Lung (tissue), 13 donors: Measurements from ENCODE around the gene RIPK3. TPM values are rescaled to one million over a fixed set of nuclear protein-coding genes. Genes with fewer than 3 reads are reported as not detected.

Experiments
- ATAC-seq: fragments of 200-7000 bp; cut with Tn5 transposase; one replicate; pipeline ENCODE4 v1.9.1; 2020; ENCODE audit warnings: moderate number of reproducible peaks; ENCODE audit not compliant: insufficient read depth, low FRiP score
- DNase-seq, 3 donors: peaks; one replicate each; pipeline ENCODE4 v3.0.0-alpha.2; 2013 to 2017
- H3K27ac ChIP-seq, 2 donors: one replicate each; pipeline ENCODE4 v1.5.1; 2013; ENCODE audit warnings: mild to moderate bottlenecking in 2 of 2, moderate library complexity in 2 of 2, control low read depth in 1 of 2, inconsistent platforms in 1 of 2, low read depth in 1 of 2, low read length in 1 of 2
- H3K27me3 ChIP-seq, 3 donors: one replicate each; pipeline ENCODE4 v1.5.1; 2013; ENCODE audit warnings: low read length in 2 of 3; ENCODE audit not compliant: control insufficient read depth in 3 of 3, insufficient read depth in 3 of 3
- H3K36me3 ChIP-seq, 4 donors: one replicate each; pipeline ENCODE4 v1.5.1; 2013; ENCODE audit warnings: low read length in 4 of 4, mild to moderate bottlenecking in 1 of 4, moderate library complexity in 1 of 4; ENCODE audit not compliant: control insufficient read depth in 4 of 4, insufficient read depth in 4 of 4
- H3K4me1 ChIP-seq, 5 donors: one replicate each; pipeline ENCODE4 v1.5.1; 2013; ENCODE audit warnings: low read length in 5 of 5, mild to moderate bottlenecking in 2 of 5, moderate library complexity in 1 of 5; ENCODE audit not compliant: control insufficient read depth in 5 of 5, insufficient read depth in 5 of 5
- H3K4me3 ChIP-seq: one replicate; pipeline ENCODE4 v1.5.1; 2013; ENCODE audit warnings: mild to moderate bottlenecking, control low read depth, moderate library complexity
- H3K9ac ChIP-seq, 2 donors: one replicate each; pipeline ENCODE4 v1.5.1; 2013; ENCODE audit warnings: low read length in 2 of 2, control low read depth in 1 of 2; ENCODE audit not compliant: insufficient read depth in 1 of 2
- H3K9me3 ChIP-seq, 4 donors: one replicate each; pipeline ENCODE4 v1.5.1; 2013; ENCODE audit warnings: low read length in 3 of 4, mild to moderate bottlenecking in 1 of 4, moderate library complexity in 1 of 4; ENCODE audit not compliant: control insufficient read depth in 4 of 4, insufficient read depth in 3 of 4
- WGBS, 2 donors: extraction: QIAGEN DNeasy Blood & Tissue Kit; methylation state at CpG; one replicate each; pipeline ENCODE4 v1.1.7; 2013; 5-methylcytosine and 5-hydroxymethylcytosine counted together
- polyA plus RNA-seq, 2 donors: library from polyadenylated mRNA; stranded (reverse); fragments of 200-250 nt; gene quantifications; one replicate each; pipeline ENCODE4 v1.2.1, GENCODE V29; 2013
- small RNA-seq: library from RNA; depleted of rRNA; stranded (forward); fragments of <200 nt; gene quantifications from one replicate; pipeline ENCODE3, GENCODE V24; 2014; ENCODE audit warnings: low replicate concordance
- total RNA-seq, 2 donors: library from RNA; depleted of rRNA in 1 of 2; stranded (reverse); fragments of >200 nt in 1 of 2; gene quantifications; one replicate each; pipeline ENCODE4 v1.2.1, GENCODE V29; 2014 to 2021
- TF ChIP-seq, protein P1 (sequence below): IDR thresholded peaks from 2 replicates; pipeline ENCODE4 v1.5.1; 2012; ENCODE audit warnings: mild to moderate bottlenecking; ENCODE audit errors: control extremely low read depth, extremely low read depth
- donor health status: control.
- donor health status: control.
- donor health status: Bipolar disorder and iron deficiency.
- donor health status: healthy.
- donor health status: DM: yes; HTN: yes; CAD: no.

Gene RIPK3
- total and polyA plus RNA-seq, 4 donors: 6.4 to 26.0 (median 18.2) TPM

DNA sequence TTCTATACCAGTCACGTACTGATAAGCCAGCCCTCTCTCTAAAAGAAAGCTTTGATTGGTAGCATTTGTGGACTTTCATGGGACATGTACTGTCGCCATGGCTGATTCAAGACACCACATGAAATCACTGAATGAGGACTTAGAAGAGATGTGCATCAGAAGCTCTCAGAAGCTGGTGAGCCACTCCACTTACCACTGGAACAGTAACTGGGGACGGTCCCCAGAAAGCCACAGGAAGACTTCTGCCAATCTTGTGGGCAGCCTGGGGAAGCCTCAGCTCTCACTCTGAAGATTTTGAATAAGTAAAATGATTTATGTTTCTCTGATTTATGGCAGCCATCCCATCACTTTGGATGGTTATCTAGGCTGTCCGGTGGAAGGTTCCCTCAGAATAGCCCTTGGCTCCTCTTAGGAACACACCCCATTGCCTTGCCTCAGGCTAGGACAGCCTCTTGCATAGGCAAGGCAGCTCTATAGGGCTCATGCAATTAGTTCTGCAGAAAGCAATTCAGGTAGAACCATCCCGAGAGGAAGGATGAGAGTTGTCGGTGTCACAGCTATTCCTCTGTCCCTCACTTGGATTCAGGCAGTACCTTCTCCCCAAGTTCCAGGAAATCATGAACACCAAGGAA, 50.0 kb downstream of the RIPK3 start:
- WGBS, 2 donors: 70 to 80% methylated on average over 6 of the region's 6 CpGs
- no peaks in the 10 kb centered on the region for H3K4me1 ChIP-seq
- ATAC-seq: no peak
- H3K27ac ChIP-seq: no peak overlapping the region
- H3K27me3 ChIP-seq: no peaks in the 10 kb centered on the region
- no peak overlapping the region for H3K9ac ChIP-seq
- TF ChIP-seq, protein P1, sequence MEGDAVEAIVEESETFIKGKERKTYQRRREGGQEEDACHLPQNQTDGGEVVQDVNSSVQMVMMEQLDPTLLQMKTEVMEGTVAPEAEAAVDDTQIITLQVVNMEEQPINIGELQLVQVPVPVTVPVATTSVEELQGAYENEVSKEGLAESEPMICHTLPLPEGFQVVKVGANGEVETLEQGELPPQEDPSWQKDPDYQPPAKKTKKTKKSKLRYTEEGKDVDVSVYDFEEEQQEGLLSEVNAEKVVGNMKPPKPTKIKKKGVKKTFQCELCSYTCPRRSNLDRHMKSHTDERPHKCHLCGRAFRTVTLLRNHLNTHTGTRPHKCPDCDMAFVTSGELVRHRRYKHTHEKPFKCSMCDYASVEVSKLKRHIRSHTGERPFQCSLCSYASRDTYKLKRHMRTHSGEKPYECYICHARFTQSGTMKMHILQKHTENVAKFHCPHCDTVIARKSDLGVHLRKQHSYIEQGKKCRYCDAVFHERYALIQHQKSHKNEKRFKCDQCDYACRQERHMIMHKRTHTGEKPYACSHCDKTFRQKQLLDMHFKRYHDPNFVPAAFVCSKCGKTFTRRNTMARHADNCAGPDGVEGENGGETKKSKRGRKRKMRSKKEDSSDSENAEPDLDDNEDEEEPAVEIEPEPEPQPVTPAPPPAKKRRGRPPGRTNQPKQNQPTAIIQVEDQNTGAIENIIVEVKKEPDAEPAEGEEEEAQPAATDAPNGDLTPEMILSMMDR: no peak
- peaks cover 7 to 29% (median 20%) of the 10 kb centered on the region in 4 donors for H3K36me3 ChIP-seq
- no peak for DNase-seq
- H3K9me3 ChIP-seq: no peaks in the 10 kb centered on the region
- no peak overlapping the region for H3K4me3 ChIP-seq

DNA sequence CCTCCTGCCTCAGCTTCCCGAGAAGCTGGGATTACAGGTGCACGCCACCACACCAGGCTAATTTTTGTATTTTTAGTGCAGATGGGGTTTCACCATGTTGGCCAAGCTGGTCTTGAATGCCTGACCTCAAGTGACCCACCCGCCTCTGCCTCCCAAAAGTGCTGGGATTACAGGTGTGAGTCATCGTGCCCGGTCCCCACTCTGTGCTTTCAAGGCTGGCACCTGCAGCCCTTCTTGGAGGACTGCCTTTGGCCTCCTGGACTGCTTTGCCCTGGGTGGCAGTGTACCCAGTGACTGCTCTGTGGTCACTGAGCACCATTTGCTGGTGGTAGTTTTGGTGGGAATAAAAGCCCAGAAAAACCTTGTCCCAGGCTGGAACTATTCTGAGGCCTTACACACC, 52.8 kb downstream of the RIPK3 start:
- no peaks in the 10 kb centered on the region for H3K9me3 ChIP-seq
- ATAC-seq (no peak), DNase-seq (no peak)
- WGBS, 2 donors: 95 to 97% methylated on average over 5 of the region's 5 CpGs
- peaks cover 7 to 22% (median 15%) of the 10 kb centered on the region in 4 donors for H3K36me3 ChIP-seq
- H3K4me1 ChIP-seq: no peaks in the 10 kb centered on the region
- no peaks in the 10 kb centered on the region for H3K27me3 ChIP-seq
- no peak overlapping the region for H3K27ac ChIP-seq
- TF ChIP-seq, protein P1: no peak
- no peak overlapping the region for H3K9ac ChIP-seq
- no peak overlapping the region for H3K4me3 ChIP-seq

Small RNAs within 50 kb of the gene (small RNA-seq; reads per million reads assigned to genes)
- gene RF00026: not detected

Other genes with a start within 250 kb of the RIPK3 start
Only the 30 nearest of the 33 such genes appear.
- 1 to 10 TPM; 3.6 to 5.4 TPM for gene NRL, start 225.0 kb downstream of the RIPK3 start, total RNA-seq
- gene NRL, start 225.0 kb downstream of the RIPK3 start, polyA plus RNA-seq: 1 to 10 TPM; 2.7 TPM
- gene FITM1, start 209.3 kb downstream of the RIPK3 start, total RNA-seq: under 1 TPM; 0.48 to 0.83 TPM
- 1 to 10 TPM in 1 of 2 donors, under 1 TPM in 1; 0.93 to 1.4 TPM for gene FITM1, start 209.3 kb downstream of the RIPK3 start, polyA plus RNA-seq
- gene PSME1, start 203.8 kb downstream of the RIPK3 start, total RNA-seq: 100 to 1,000 TPM; 125 to 192 TPM
- 100 to 1,000 TPM; 286 to 311 TPM for gene PSME1, start 203.8 kb downstream of the RIPK3 start, polyA plus RNA-seq
- 10 to 100 TPM in 1 of 2 donors, 1 to 10 TPM in 1; 4.6 to 24.3 TPM for gene EMC9, start 198.4 kb downstream of the RIPK3 start, total RNA-seq
- 10 to 100 TPM; 15.7 to 29.4 TPM for gene EMC9, start 198.4 kb downstream of the RIPK3 start, polyA plus RNA-seq
- gene PSME2, start 193.4 kb downstream of the RIPK3 start, total RNA-seq: 100 to 1,000 TPM in 1 of 2 donors, 10 to 100 TPM in 1; 89.1 to 178 TPM
- gene PSME2, start 193.4 kb downstream of the RIPK3 start, polyA plus RNA-seq: 100 to 1,000 TPM; 283 to 328 TPM
- 10 to 100 TPM; 31.7 to 82.4 TPM for gene RNF31, start 192.5 kb downstream of the RIPK3 start, total RNA-seq
- 10 to 100 TPM; 44.1 to 78.6 TPM for gene RNF31, start 192.5 kb downstream of the RIPK3 start, polyA plus RNA-seq
- gene IRF9, start 178.7 kb downstream of the RIPK3 start, total RNA-seq: 100 to 1,000 TPM in 1 of 2 donors, 10 to 100 TPM in 1; 75.3 to 111 TPM
- 100 to 1,000 TPM in 1 of 2 donors, 10 to 100 TPM in 1; 79.9 to 124 TPM for gene IRF9, start 178.7 kb downstream of the RIPK3 start, polyA plus RNA-seq
- 10 to 100 TPM; 13.3 to 48.1 TPM for gene REC8, start 167.9 kb downstream of the RIPK3 start, total RNA-seq
- gene REC8, start 167.9 kb downstream of the RIPK3 start, polyA plus RNA-seq: 10 to 100 TPM; 23.8 to 35.1 TPM
- 10 to 100 TPM; 22.0 to 78.9 TPM for gene IPO4, start 151.2 kb downstream of the RIPK3 start, total RNA-seq
- gene IPO4, start 151.2 kb downstream of the RIPK3 start, polyA plus RNA-seq: 10 to 100 TPM; 13.0 to 34.8 TPM
- 10 to 100 TPM; 42.3 to 71.9 TPM for gene TM9SF1, start 144.6 kb downstream of the RIPK3 start, total RNA-seq
- gene TM9SF1, start 144.6 kb downstream of the RIPK3 start, polyA plus RNA-seq: 10 to 100 TPM; 32.7 to 61.7 TPM
- 1 to 10 TPM in 1 of 2 donors, not detected in 1; 1.2 TPM for gene TSSK4, start 134.3 kb downstream of the RIPK3 start, total RNA-seq
- under 1 TPM; 0.02 to 0.10 TPM for gene TSSK4, start 134.3 kb downstream of the RIPK3 start, polyA plus RNA-seq
- 10 to 100 TPM; 37.2 to 50.8 TPM for gene CHMP4A, start 126.5 kb downstream of the RIPK3 start, total RNA-seq
- 100 to 1,000 TPM in 1 of 2 donors, 10 to 100 TPM in 1; 70.4 to 103 TPM for gene CHMP4A, start 126.5 kb downstream of the RIPK3 start, polyA plus RNA-seq
- gene MDP1, start 123.9 kb downstream of the RIPK3 start, total RNA-seq: 10 to 100 TPM; 20.8 to 24.8 TPM
- 10 to 100 TPM; 17.2 to 31.4 TPM for gene MDP1, start 123.9 kb downstream of the RIPK3 start, polyA plus RNA-seq
- gene NEDD8, start 107.6 kb downstream of the RIPK3 start, total RNA-seq: 100 to 1,000 TPM in 1 of 2 donors, 10 to 100 TPM in 1; 69.5 to 147 TPM
- gene NEDD8, start 107.6 kb downstream of the RIPK3 start, polyA plus RNA-seq: 100 to 1,000 TPM; 242 to 246 TPM
- gene GMPR2, start 107.1 kb downstream of the RIPK3 start, total RNA-seq: 10 to 100 TPM; 63.1 TPM
- gene GMPR2, start 107.1 kb downstream of the RIPK3 start, polyA plus RNA-seq: 10 to 100 TPM; 42.9 to 71.1 TPM
- gene TINF2, start 97.4 kb downstream of the RIPK3 start, total RNA-seq: 10 to 100 TPM; 48.2 to 89.1 TPM
- 10 to 100 TPM; 45.2 to 82.6 TPM for gene TINF2, start 97.4 kb downstream of the RIPK3 start, polyA plus RNA-seq
- 1 to 10 TPM; 1.9 to 8.8 TPM for gene TGM1, start 76.8 kb downstream of the RIPK3 start, total RNA-seq
- gene TGM1, start 76.8 kb downstream of the RIPK3 start, polyA plus RNA-seq: 10 to 100 TPM in 1 of 2 donors, 1 to 10 TPM in 1; 9.8 to 11.3 TPM
- 10 to 100 TPM; 19.7 to 55.8 TPM for gene RABGGTA, start 68.4 kb downstream of the RIPK3 start, total RNA-seq
- 10 to 100 TPM; 40.3 to 45.4 TPM for gene RABGGTA, start 68.4 kb downstream of the RIPK3 start, polyA plus RNA-seq
- 10 to 100 TPM; 20.8 to 24.0 TPM for gene DHRS1, start 40.2 kb downstream of the RIPK3 start, total RNA-seq
- 10 to 100 TPM; 20.6 to 27.8 TPM for gene DHRS1, start 40.2 kb downstream of the RIPK3 start, polyA plus RNA-seq
- gene NOP9, start 40.1 kb downstream of the RIPK3 start, total RNA-seq: 10 to 100 TPM; 14.1 to 25.9 TPM
- gene NOP9, start 40.1 kb downstream of the RIPK3 start, polyA plus RNA-seq: 10 to 100 TPM; 12.1 to 13.5 TPM
- 10 to 100 TPM in 1 of 2 donors, 1 to 10 TPM in 1; 9.6 to 18.8 TPM for gene CIDEB, start 32.0 kb downstream of the RIPK3 start, total RNA-seq
- 10 to 100 TPM in 1 of 2 donors, 1 to 10 TPM in 1; 8.3 to 19.7 TPM for gene CIDEB, start 32.0 kb downstream of the RIPK3 start, polyA plus RNA-seq
- gene LTB4R2, start 29.9 kb downstream of the RIPK3 start, total RNA-seq: 10 to 100 TPM in 1 of 2 donors, 1 to 10 TPM in 1; 5.8 to 14.0 TPM
- gene LTB4R2, start 29.9 kb downstream of the RIPK3 start, polyA plus RNA-seq: 1 to 10 TPM; 1.8 to 5.5 TPM
- gene LTB4R, start 28.5 kb downstream of the RIPK3 start, total RNA-seq: 10 to 100 TPM in 1 of 2 donors, 1 to 10 TPM in 1; 4.4 to 14.8 TPM
- gene LTB4R, start 28.5 kb downstream of the RIPK3 start, polyA plus RNA-seq: 10 to 100 TPM in 1 of 2 donors, 1 to 10 TPM in 1; 7.3 to 47.0 TPM
- 10 to 100 TPM; 35.7 to 36.3 TPM for gene ADCY4, start 4.9 kb downstream of the RIPK3 start, total RNA-seq
- gene ADCY4, start 4.9 kb downstream of the RIPK3 start, polyA plus RNA-seq: 10 to 100 TPM; 22.6 to 42.8 TPM
- 10 to 100 TPM; 38.2 to 38.6 TPM for gene NFATC4, start 28.2 kb upstream of the RIPK3 start, total RNA-seq
- gene NFATC4, start 28.2 kb upstream of the RIPK3 start, polyA plus RNA-seq: 10 to 100 TPM; 13.9 to 71.4 TPM
- gene NYNRIN, start 59.0 kb upstream of the RIPK3 start, total RNA-seq: 10 to 100 TPM; 16.1 to 49.8 TPM
- 1 to 10 TPM; 2.9 to 4.2 TPM for gene NYNRIN, start 59.0 kb upstream of the RIPK3 start, polyA plus RNA-seq
- 1 to 10 TPM; 1.7 to 4.9 TPM for gene CBLN3, start 89.7 kb upstream of the RIPK3 start, total RNA-seq
- gene CBLN3, start 89.7 kb upstream of the RIPK3 start, polyA plus RNA-seq: 1 to 10 TPM; 1.9 to 2.1 TPM
- 10 to 100 TPM; 48.1 to 60.2 TPM for gene KHNYN, start 90.0 kb upstream of the RIPK3 start, total RNA-seq
- gene KHNYN, start 90.0 kb upstream of the RIPK3 start, polyA plus RNA-seq: 10 to 100 TPM; 27.0 to 34.1 TPM
- 10 to 100 TPM; 19.5 to 57.1 TPM for gene SDR39U1, start 102.8 kb upstream of the RIPK3 start, total RNA-seq
- 10 to 100 TPM; 48.5 to 63.9 TPM for gene SDR39U1, start 102.8 kb upstream of the RIPK3 start, polyA plus RNA-seq
- gene CMA1, start 168.3 kb upstream of the RIPK3 start, total RNA-seq: under 1 TPM in 1 of 2 donors, not detected in 1; 0.34 TPM
- not detected for gene CMA1, start 168.3 kb upstream of the RIPK3 start, polyA plus RNA-seq